GM18511 (cell line): Measurements from ENCODE around the gene RCL1.

ENCODE experiments used
- ATAC-seq: cut with Tn5 transposase; IDR thresholded peaks from one replicate; pipeline ENCODE4 v1.9.1; 2021; ENCODE audit warnings: mild to moderate bottlenecking, moderate library complexity; ENCODE audit not compliant: unreplicated experiment

The RCL1 gene

DNA sequence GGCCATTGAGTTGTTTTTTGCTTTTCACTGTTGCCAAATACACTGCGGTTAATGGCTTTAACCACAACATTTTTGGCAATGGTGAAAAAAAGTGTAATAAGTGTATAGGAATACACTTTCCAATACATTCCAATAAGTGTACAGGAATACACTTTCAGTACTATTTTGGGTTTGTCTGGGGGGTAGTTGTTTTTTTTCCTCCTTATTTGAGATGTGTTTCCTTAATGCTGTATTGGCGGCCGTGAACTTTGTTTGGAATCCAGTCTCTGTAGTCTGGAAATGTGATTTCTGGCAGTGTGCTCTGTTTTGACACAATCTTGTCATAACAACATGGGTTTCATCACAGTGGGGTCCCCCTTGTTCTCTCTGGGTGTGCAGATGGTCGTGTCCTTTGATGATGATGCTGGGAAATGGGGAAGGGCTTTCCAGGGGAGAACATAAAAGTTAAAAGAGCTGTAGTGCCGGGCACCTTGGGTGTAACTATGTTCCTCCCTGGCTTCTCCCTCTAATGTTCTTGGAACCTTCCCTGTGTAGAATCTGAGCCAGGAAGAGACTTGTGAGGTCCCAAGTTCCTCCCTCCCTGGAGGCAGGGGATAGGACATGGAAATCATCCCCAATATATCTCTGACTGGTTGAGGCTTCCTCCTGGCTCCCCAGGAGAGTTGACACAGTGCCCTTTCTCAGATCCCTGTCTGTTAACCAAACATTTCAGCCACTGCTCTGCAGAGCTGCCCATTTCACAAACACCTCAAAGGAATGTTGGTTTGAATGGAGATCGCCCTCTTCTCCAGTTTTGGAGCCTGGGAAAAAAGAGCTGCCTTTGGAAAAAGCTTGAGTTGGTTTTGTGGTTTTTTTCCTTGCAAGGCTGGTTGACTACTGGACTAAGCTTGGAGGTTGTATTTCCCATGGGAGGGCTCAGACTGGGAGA lies 44.8 kb downstream of the RCL1 start:
- ATAC-seq, result no peak

DNA sequence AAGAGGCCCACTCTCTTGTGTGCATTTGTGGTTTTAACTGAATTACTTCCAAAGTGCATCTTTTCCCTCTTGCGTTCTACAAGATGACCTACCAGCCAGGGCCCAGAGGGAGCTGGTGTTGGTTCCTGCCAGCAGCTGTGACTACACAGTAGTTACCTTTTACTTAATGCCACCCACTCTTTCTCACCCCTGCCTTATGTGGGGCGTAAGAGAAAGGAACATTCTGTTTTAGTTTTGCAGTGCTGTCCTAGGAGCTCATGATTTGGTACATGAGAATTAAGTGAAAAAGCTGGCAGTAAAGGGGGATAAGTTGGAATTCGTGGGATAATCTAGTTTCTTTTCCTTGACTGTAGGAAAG lies 45.4 kb downstream of the RCL1 start:
- no peak for ATAC-seq

GRCh38 chr9:4839470-4839912 lies 46.7 kb downstream of the RCL1 start:
- ATAC-seq, result no peak

DNA sequence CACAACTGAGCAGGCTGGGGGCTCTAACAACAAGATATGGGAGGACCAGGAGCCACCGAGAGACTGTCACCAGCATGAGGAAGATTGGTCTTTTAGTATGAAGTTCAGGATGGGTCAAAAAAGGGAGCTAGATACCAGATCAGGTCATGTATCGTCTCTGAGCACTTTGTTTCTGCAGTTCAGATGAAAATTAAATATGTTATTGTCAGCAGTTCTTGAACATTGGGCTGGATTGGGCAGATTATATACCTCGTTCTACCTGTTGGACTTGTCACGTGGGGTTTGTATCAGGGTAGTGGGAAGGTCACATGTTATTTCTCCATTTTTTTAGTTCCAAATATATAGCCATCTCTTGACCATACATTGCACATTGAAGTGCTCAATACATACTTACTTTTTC lies 47.3 kb downstream of the RCL1 start:
- ATAC-seq, result no peak

DNA sequence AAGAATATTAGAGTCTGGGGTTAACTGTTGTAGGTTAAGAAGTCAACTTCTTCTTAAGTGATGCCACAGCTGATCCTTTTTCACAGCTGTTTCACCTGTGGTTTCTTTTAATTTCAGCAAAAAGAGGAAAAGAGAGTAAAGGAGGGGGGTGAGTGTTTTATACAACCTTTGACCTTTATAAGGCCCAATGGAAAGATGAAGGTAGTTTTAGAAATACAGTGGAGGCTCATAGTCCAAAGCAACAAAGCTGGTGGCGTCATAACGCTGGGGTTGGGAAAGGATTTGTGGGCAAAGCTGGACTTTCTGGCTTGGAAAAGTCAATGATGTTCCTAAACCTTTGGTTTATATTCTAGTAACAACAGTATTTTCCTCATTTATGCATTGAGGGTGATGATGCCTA lies 49.5 kb downstream of the RCL1 start:
- no peak for ATAC-seq

GRCh38 chr9:4842734-4843133 lies 50.0 kb downstream of the RCL1 start:
- ATAC-seq, result no peak

- ATAC-seq, result no peak
These were observed 51.5 kb downstream of the RCL1 start for GRCh38 chr9:4844056-4844838.

GRCh38 chr9:4849369-4849768 lies 56.6 kb downstream of the RCL1 start:
- no peak for ATAC-seq

DNA sequence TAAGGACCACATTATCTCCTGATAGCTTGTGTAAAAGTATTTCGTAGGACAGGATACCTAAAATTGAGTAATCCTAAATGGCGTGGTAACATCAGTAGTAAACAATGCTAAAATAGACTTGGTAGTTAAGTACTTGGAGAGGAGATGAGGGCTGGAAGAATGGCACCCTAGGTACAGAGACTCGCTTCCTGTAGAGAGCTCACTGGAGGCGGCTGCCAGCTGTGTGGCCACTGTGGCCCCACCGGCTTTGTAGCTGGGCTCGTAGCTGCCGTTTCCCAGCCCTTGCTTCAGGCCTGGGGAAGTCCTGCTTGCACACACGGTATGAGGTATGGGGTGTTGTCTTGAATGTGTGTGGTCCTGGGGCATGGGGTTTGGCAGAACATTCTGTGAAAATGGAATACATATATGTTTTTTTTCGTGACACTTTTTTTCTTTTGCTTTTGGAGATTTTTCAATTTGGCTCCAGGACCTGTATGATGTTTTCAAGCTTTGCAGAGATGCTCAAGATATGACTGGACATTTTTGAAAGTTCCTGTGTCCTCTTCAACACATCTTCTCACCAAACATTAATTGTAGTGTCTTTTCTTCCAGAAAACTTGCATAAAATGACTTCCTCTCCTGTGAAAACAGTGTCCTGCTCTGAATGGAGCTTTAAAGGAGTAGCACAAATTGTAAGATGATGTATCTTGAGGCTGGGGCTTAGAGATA lies 58.0 kb downstream of the RCL1 start:
- ATAC-seq, result no peak

GRCh38 chr9:4852419-4852818 lies 59.7 kb downstream of the RCL1 start:
- no peak for ATAC-seq

DNA sequence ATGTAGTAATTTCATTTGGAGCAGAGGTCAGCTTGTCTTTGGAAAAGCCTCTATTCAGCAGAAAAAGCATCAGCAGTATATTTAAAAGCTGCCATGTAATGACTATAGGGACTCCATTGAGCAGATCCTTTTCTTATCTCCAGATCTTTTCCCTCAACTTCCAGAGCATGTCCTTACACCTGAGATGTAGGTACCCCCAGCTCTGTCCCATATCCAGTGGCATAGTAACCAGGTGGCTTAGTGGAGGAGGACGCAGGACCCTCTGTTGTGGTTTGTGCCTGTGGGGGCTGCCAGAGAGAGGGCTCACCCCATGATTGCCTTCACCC lies 61.5 kb downstream of the RCL1 start:
- ATAC-seq, result no peak

DNA sequence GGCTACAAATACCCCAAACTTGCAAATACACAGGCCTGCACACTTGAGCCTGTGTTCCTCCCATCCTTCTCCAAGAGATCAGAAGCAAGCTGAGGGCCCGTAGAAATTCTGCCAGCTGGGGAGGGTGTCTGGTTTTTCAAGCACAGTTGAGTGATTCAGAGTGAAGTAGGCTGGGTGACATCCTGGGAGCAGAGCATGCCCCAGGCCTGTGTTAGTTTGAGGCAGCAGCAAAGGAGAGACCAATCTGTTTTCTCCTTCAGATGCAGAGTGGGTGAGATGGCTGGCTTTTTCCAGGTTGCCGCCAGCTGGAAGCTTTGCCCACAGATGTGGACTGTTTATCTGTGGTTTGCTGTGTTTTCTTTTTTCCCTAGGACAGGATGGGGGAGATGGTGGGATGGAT lies 63.1 kb downstream of the RCL1 start:
- no peak for ATAC-seq

- ATAC-seq, result no peak
These were observed 64.5 kb downstream of the RCL1 start for GRCh38 chr9:4857163-4857810.

DNA sequence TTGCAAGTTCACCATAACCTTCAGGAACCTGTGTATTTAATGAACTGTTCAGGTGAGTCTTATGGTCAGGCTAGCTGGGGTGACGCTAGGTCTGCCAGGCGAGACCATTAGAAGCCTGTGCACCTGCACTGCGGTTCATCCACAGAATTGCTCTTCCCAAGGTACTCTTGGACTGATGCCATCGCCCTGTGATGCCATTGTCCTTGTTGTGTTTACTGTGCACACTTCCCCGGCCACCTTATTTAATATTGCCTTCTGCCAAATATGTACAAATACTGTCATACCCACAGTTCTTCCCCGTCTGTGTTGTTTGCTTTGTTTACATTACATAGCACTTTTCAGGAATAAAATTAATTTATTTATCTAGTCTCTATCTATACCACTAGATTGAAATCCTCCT lies 66.3 kb downstream of the RCL1 start:
- no peak for ATAC-seq

GRCh38 chr9:4860383-4860782 lies 67.6 kb downstream of the RCL1 start:
- no peak for ATAC-seq

DNA sequence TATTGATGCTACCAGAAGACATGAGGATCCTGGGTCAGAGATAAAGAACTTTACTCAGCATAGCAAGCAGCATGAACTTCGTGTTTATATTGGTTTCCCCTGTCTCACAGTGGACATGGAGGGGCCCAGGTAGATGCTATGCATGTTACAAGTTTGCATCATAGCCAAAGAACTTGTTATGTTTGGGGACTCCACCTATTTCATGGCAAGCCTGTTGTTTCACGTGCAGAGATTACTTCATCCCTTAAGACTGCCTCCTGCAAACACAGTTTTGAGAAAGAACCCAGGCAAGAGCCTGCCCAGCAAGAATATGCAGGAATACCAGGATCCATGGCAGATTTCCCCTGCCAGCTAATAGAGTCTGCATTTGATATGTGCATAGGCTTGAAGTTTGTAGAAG lies 68.4 kb downstream of the RCL1 start:
- no peak for ATAC-seq

GRCh38 chr9:4861736-4862451 lies 69.2 kb downstream of the RCL1 start:
- ATAC-seq, result no peak

DNA sequence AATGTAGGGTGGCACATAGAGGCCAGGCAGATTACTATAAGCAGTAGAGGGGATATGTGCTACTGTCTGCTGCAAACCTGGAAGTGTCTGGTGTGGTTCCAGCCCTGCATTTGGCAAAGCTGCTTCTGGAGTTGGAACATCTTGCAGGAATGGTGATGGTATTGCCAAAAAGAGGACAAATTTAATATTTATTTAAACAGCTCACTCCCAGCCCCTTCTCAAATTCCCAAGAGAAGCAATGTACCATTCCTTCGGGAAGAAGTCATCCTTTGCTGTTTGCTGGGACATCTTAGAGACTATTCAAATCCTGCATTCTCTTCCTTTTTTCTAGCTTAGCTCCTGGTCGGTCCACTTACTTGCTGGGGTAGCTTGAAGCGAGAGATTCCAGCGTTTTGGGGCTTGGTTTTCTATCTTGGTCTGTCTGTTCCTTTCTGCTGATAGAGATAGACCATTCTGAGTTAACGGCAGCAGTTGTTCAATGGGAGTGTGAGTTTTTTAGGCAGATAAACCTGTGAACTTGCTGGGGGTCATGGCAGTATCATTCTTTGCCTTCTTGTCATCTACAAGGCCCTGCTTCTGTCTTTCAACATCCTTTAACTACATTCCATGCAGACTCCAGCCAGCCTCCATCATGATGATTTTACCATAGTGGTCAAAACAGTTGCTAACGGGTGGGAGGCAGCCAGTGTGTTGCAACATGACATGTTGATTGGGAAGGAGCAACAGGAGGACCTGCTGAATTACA lies 69.9 kb downstream of the RCL1 start:
- ATAC-seq, result no peak

- no peak for ATAC-seq
These were observed 71.5 kb downstream of the RCL1 start for GRCh38 chr9:4864234-4864661.

DNA sequence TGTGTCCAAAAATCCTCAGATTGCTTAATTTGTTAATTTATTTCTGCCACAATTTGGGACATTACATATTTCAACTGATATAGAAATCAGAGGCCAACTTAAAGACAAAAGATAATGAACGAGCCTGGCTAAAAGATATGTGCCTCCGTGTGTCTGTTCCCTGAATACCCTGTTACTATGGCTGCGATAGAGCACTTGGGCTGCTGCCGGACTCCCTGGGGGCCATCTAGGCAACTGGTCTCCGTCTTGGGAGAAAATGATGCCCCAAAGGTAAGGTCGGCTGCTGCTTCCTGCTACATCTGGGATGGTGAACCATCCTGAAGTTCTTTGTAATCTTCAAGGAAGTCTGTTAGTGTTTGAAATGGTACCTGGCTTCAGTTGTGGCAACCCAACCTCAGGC lies 72.0 kb downstream of the RCL1 start:
- no peak for ATAC-seq
